GM12892 (cell line): Measurements from ENCODE around the gene GRM7.

Experiments
- POLR2A ChIP-seq: IDR thresholded peaks from 2 replicates; pipeline ENCODE4 v1.6.1; 2011; ENCODE audit warnings: low read depth, low read length, control low read depth
- POLR2AphosphoS5 ChIP-seq: IDR thresholded peaks from 2 replicates; pipeline ENCODE4 v1.6.1; 2011; ENCODE audit warnings: low read depth, low read length, control low read depth
- TAF1 ChIP-seq: IDR thresholded peaks from 2 replicates; pipeline ENCODE4 v1.6.1; 2011; ENCODE audit warnings: low read depth, mild to moderate bottlenecking, control low read depth, low read length, borderline replicate concordance

DNA sequence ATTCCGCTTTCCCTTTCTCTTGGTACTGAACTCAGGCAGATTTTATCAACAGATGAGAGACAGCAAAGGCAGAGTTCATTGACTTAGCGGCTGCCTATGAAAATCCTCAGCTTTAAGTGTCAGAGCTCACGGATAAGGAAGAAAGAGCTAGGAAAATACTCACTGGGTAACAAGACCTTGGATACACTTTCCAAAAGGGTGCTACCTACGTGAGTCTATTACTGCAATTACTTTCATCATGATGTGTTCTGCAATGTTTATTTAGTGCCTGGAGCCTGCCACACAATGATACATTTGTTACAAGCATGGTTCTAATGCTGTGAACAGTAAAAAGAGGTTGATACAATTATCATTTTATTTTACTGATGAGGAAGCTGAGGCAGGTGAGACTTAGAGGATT, 177.5 kb downstream of the GRM7 start:
- TF ChIP-seq POLR2A, result no peak
- no peak for TF ChIP-seq TAF1
- no peak for TF ChIP-seq POLR2AphosphoS5
